ENCODE results near the gene RBCK1. TPM values are rescaled to one million over a fixed set of nuclear protein-coding genes. Genes with fewer than 3 reads are reported as not detected.

RBCK1 gene
- total and polyA plus RNA-seq, 11 donors: 37.0 to 77.7 (median 50.6) TPM

GRCh38 chr20:366041-366718, 41.9 kb upstream of the RBCK1 start:
- Histone ChIP-seq H3K36me3 (no peaks in the 10 kb centered on the region), H3K9me3 (no peaks in the 10 kb centered on the region), H3K4me1 (peaks cover 0 to 16% (median 1%) of the 10 kb centered on the region in 12 donors), H3K4me3 (no peak overlapping the region), H3K27me3 (no peaks in the 10 kb centered on the region), H3K27ac (no peak overlapping the region)
- intact Hi-C loops (cut with DNase I): no loop called here
- WGBS, 4 donors: 89 to 93% (median 91%) methylated on average over 7 of the region's 7 CpGs
- TF ChIP-seq CTCF (IDR thresholded peaks at IDR 0.05) (no peak), POLR2A (IDR thresholded peaks at IDR 0.05) (no peak)
- ATAC-seq: no peak
- no peak for DNase-seq

GRCh38 chr20:366719-367485, 41.2 kb upstream of the RBCK1 start:
- Histone ChIP-seq H3K9me3 (no peaks in the 10 kb centered on the region), H3K27me3 (no peaks in the 10 kb centered on the region), H3K27ac (no peak overlapping the region), H3K4me1 (peaks cover 0 to 23% (median 8%) of the 10 kb centered on the region in 12 donors), H3K4me3 (no peak overlapping the region), H3K36me3 (no peaks in the 10 kb centered on the region)
- intact Hi-C loops (cut with DNase I): no loop called here
- DNase-seq: no peak
- TF ChIP-seq CTCF (IDR thresholded peaks at IDR 0.05) (no peak), POLR2A (IDR thresholded peaks at IDR 0.05) (no peak)
- WGBS, 4 donors: 81 to 89% (median 87%) methylated on average over 12 to 13 of the region's 13 CpGs
- no peak for ATAC-seq

- DNase-seq: no peak
- Histone ChIP-seq H3K27ac (no peak overlapping the region), H3K4me1 (peaks cover 0 to 24% (median 12%) of the 10 kb centered on the region in 12 donors), H3K36me3 (no peaks in the 10 kb centered on the region), H3K4me3 (no peak overlapping the region), H3K27me3 (no peaks in the 10 kb centered on the region), H3K9me3 (no peaks in the 10 kb centered on the region)
- intact Hi-C loops (cut with DNase I): no loop called here
- no peak for TF ChIP-seq POLR2A (IDR thresholded peaks at IDR 0.05)
- TF ChIP-seq CTCF (IDR thresholded peaks at IDR 0.05): no peak
- WGBS, 4 donors: 69 to 96% (median 91%) methylated on average over 8 of the region's 8 CpGs
- no peak for ATAC-seq
Measured at GRCh38 chr20:367486-367887, 40.6 kb upstream of the RBCK1 start.

GRCh38 chr20:368915-369314, 39.2 kb upstream of the RBCK1 start:
- Histone ChIP-seq H3K27me3 (no peaks in the 10 kb centered on the region), H3K27ac (no peak overlapping the region), H3K36me3 (no peaks in the 10 kb centered on the region), H3K9me3 (no peaks in the 10 kb centered on the region), H3K4me3 (no peak overlapping the region), H3K4me1 (peaks cover 0 to 30% (median 12%) of the 10 kb centered on the region in 12 donors)
- WGBS, 4 donors: 84 to 98% (median 91%) methylated on average over 4 of the region's 4 CpGs
- DNase-seq (no peak), ATAC-seq (no peak)
- intact Hi-C loops (cut with DNase I): no loop called here
- TF ChIP-seq POLR2A (IDR thresholded peaks at IDR 0.05) (no peak), CTCF (IDR thresholded peaks at IDR 0.05) (no peak)
